ENCODE measurements around the gene MTERF4. TPM values are rescaled to one million over a fixed set of nuclear protein-coding genes. Genes with fewer than 3 reads are reported as not detected.

Gene MTERF4
- total RNA-seq, 2 donors from 2014 or later = 33.2 to 42.5 TPM

DNA sequence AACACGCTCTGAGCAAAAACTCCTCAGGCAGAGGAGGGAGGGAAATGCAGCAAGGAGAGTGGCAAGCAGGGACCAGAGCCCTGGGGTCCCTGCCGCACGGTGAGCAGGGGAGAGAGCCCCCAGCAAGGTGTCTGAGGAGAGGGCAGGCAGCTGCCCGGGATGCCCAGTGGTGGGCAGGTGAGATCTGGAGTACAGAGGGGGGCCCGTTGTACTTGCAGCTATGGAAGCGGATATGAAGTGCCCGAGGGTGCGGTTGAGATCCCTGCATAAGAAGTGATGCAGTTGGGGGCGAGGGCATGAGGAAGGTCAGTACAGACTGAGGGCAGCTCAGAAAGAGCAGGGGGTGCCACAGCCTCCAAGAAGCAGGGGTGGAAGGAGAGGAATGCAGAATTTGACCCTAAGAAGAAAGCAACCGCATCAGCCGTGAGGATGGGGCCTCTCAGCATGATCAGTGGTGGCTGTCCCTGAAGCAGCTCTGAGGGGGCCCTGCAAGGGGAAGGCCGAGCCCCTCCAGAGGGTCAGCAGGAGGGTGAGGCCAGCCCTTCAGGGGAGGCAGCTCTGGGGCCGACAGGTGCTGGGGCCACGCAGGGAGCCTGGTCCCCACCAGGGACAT is 29.4 kb downstream of the MTERF4 start:
- Histone ChIP-seq H3K9me3 (ENCODE audit: control insufficient read depth, low read length) (no peaks in the 10 kb centered on the region), H3K4me3 (ENCODE audit: low read length) (no peak overlapping the region), H3K27ac (ENCODE audit: low read depth, low read length) (no peak overlapping the region), H3K4me1 (ENCODE audit: control insufficient read depth, insufficient read depth, low read length) (no peaks in the 10 kb centered on the region), H3K9ac (ENCODE audit: extremely low read depth, low read length, poor library complexity, severe bottlenecking) (no peak overlapping the region), H3K36me3 (ENCODE audit: control insufficient read depth, insufficient read depth, low read length) (no peaks in the 10 kb centered on the region), H3K27me3 (ENCODE audit: control insufficient read depth, insufficient read depth, low read length, poor library complexity, severe bottlenecking) (no peaks in the 10 kb centered on the region)
- WGBS, 2 experiments (ENCODE audit: insufficient coverage in 1 of 2, insufficient read length in 1 of 2) = 87 to 89% methylated on average over 9 to 14 of the region's 14 CpGs
- TF ChIP-seq, protein P1, sequence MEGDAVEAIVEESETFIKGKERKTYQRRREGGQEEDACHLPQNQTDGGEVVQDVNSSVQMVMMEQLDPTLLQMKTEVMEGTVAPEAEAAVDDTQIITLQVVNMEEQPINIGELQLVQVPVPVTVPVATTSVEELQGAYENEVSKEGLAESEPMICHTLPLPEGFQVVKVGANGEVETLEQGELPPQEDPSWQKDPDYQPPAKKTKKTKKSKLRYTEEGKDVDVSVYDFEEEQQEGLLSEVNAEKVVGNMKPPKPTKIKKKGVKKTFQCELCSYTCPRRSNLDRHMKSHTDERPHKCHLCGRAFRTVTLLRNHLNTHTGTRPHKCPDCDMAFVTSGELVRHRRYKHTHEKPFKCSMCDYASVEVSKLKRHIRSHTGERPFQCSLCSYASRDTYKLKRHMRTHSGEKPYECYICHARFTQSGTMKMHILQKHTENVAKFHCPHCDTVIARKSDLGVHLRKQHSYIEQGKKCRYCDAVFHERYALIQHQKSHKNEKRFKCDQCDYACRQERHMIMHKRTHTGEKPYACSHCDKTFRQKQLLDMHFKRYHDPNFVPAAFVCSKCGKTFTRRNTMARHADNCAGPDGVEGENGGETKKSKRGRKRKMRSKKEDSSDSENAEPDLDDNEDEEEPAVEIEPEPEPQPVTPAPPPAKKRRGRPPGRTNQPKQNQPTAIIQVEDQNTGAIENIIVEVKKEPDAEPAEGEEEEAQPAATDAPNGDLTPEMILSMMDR (conservative IDR thresholded peaks at IDR 0.05) = no peak
- peaks cover 4% of the 10 kb centered on the region for H3K27me3 Mint-ChIP-seq (ENCODE audit: insufficient read depth)
- H3K27ac Mint-ChIP-seq = no peak overlapping the region
- no peak overlapping the region for H3K4me3 Mint-ChIP-seq
- peak; percentile 28 for DNase-seq
- H3K36me3 Mint-ChIP-seq (ENCODE audit: low read depth) = no peaks in the 10 kb centered on the region
- no peaks in the 10 kb centered on the region for H3K4me1 Mint-ChIP-seq
- H3K9me3 Mint-ChIP-seq = no peaks in the 10 kb centered on the region

DNA sequence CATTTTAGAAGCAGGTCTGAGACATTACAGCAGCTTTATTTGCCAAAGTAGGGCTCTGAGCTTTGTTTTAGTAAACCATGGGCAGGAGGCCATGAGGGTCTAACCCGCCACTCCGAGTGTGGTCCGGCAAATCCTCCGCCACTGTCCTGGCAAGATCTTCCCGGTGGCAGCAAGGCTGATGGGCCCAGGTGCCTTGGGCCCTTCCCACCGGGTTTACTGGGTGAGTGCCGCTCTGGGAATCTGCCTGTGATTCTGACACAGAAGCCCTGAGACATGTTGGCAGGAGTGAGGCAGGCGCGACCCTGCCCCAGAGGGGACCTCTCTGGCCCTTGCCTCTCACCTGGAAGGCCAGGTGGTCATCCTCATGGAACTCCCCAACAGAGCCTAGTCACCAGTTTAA is 29.9 kb downstream of the MTERF4 start:
- Histone ChIP-seq H3K27me3 (ENCODE audit: control insufficient read depth, insufficient read depth, low read length, poor library complexity, severe bottlenecking) (no peaks in the 10 kb centered on the region), H3K4me1 (ENCODE audit: control insufficient read depth, insufficient read depth, low read length) (no peaks in the 10 kb centered on the region), H3K9me3 (ENCODE audit: control insufficient read depth, low read length) (no peaks in the 10 kb centered on the region), H3K36me3 (ENCODE audit: control insufficient read depth, insufficient read depth, low read length) (no peaks in the 10 kb centered on the region), H3K27ac (ENCODE audit: low read depth, low read length) (no peak overlapping the region), H3K4me3 (ENCODE audit: low read length) (no peak overlapping the region), H3K9ac (ENCODE audit: extremely low read depth, low read length, poor library complexity, severe bottlenecking) (no peak overlapping the region)
- no peaks in the 10 kb centered on the region for H3K4me1 Mint-ChIP-seq
- no peaks in the 10 kb centered on the region for H3K9me3 Mint-ChIP-seq
- peaks cover 4% of the 10 kb centered on the region for H3K27me3 Mint-ChIP-seq (ENCODE audit: insufficient read depth)
- TF ChIP-seq, protein P1 (conservative IDR thresholded peaks at IDR 0.05) = no peak
- 79 to 81% methylated on average over 7 to 9 of the region's 9 CpGs for WGBS, 2 experiments (ENCODE audit: insufficient coverage in 1 of 2, insufficient read length in 1 of 2)
- DNase-seq = no peak
- no peaks in the 10 kb centered on the region for H3K36me3 Mint-ChIP-seq (ENCODE audit: low read depth)
- no peak overlapping the region for H3K4me3 Mint-ChIP-seq
- H3K27ac Mint-ChIP-seq = no peak overlapping the region

DNA sequence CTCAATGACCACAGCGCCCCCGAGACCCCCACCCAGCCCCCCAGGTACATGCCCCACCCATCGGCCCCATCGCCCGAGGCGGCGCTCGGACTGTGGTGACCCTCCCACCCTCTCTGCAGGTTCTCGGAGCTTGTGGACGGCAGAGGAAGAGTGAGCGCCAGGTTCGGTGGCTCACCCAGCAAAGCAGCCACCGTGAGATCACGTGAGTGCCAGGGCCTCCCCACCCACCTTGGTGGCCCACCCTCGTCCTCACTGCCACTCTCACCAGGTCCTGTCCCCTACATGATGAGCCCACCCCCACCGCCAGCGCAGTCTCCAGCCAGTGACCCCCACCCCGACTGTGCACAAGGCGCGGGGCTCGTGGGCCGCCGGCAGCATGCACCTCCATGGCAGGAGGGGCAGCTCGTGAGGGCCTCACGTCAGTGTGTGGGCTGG is 30.4 kb downstream of the MTERF4 start:
- no peaks in the 10 kb centered on the region for H3K9me3 Mint-ChIP-seq
- Histone ChIP-seq H3K4me1 (ENCODE audit: control insufficient read depth, insufficient read depth, low read length) (no peaks in the 10 kb centered on the region), H3K27me3 (ENCODE audit: control insufficient read depth, insufficient read depth, low read length, poor library complexity, severe bottlenecking) (no peaks in the 10 kb centered on the region), H3K27ac (ENCODE audit: low read depth, low read length) (no peak overlapping the region), H3K9me3 (ENCODE audit: control insufficient read depth, low read length) (no peaks in the 10 kb centered on the region), H3K9ac (ENCODE audit: extremely low read depth, low read length, poor library complexity, severe bottlenecking) (no peak overlapping the region), H3K4me3 (ENCODE audit: low read length) (no peak overlapping the region), H3K36me3 (ENCODE audit: control insufficient read depth, insufficient read depth, low read length) (no peaks in the 10 kb centered on the region)
- no peak for DNase-seq
- TF ChIP-seq, protein P1 (conservative IDR thresholded peaks at IDR 0.05) = no peak
- H3K27me3 Mint-ChIP-seq (ENCODE audit: insufficient read depth) = peaks cover 4% of the 10 kb centered on the region
- H3K27ac Mint-ChIP-seq = no peak overlapping the region
- H3K4me3 Mint-ChIP-seq = no peak overlapping the region
- no peaks in the 10 kb centered on the region for H3K36me3 Mint-ChIP-seq (ENCODE audit: low read depth)
- WGBS, 2 experiments (ENCODE audit: insufficient coverage in 1 of 2, insufficient read length in 1 of 2) = 91 to 95% methylated on average over 13 to 25 of the region's 25 CpGs
- no peaks in the 10 kb centered on the region for H3K4me1 Mint-ChIP-seq

All from endodermal cell (in vitro differentiated cells).